Tibial artery (tissue), 4 donors: ENCODE measurements around the gene CXCL14.
"Not testable (repeated sequence)": the region's sequence is repeated elsewhere in the genome, so short reads cannot be mapped to it uniquely, and the experiment has no call there.

Experiments used
- DNase-seq, 2 donors: peaks; one replicate each; pipeline ENCODE4 v3.0.0-alpha.2; 2019
- H3K27ac ChIP-seq, 2 donors: fragments of 200-600 bp; sonication (generic) in 1 of 2; 1 replicate in 1 of 2; 2 replicates in 1 of 2; pipeline ENCODE4 v1.5.1; 2018 to 2019; ENCODE audit warnings: mild to moderate bottlenecking in 1 of 2
- H3K27me3 ChIP-seq, 2 donors: fragments of 200-600 bp; sonication (generic) in 1 of 2; one replicate each; pipeline versions ENCODE4 v1.5.1 to v1.6.0; 2016 to 2019
- H3K36me3 ChIP-seq, 3 donors: fragments of 200-600 bp; sonication (generic) in 2 of 3; one replicate each; pipeline ENCODE4 v1.5.1; 2016 to 2019; ENCODE audit warnings: mild to moderate bottlenecking in 2 of 3
- H3K4me1 ChIP-seq, 4 donors: fragments of 200-600 bp; sonication (generic) in 2 of 4; 1 replicate in 3 of 4; 2 replicates in 1 of 4; pipeline ENCODE4 v1.5.1; 2016 to 2019
- H3K4me3 ChIP-seq, 2 donors: fragments of 200-600 bp; sonication (generic) in 1 of 2; 1 replicate in 1 of 2; 2 replicates in 1 of 2; pipeline ENCODE4 v1.5.1; 2018 to 2019; ENCODE audit warnings: mild to moderate bottlenecking in 2 of 2
- H3K9me3 ChIP-seq, 3 donors: fragments of 200-600 bp; sonication (generic) in 1 of 3; one replicate each; pipeline ENCODE4 v1.5.1; 2016 to 2019
- CTCF ChIP-seq, 2 experiments: fragments of 200-600 bp in 1 of 2; fragments of 450-650 bp in 1 of 2; IDR thresholded peaks; one replicate each; pipeline ENCODE4 v1.5.1; 2017 to 2019; ENCODE audit warnings: antibody characterized with exemption in 2 of 2, mild to moderate bottlenecking in 1 of 2, moderate library complexity in 1 of 2
- intact Hi-C: fragments of 100-400 bp; cut with DNase I; formaldehyde crosslinking; loops from one replicate; pipeline ENCODE4 v1.15.0; 2023; ENCODE audit warnings: low total_unique reads

Gene CXCL14

GRCh38 chr5:135533794-135534193 lies 45.0 kb downstream of the CXCL14 start:
- DNase-seq: no peak
- intact Hi-C loops: no loop called here
- Histone ChIP-seq H3K36me3 (no peaks in the 10 kb centered on the region), H3K27ac (no peak overlapping the region), H3K27me3 (peaks cover 0 to 91% of the 10 kb centered on the region in 2 donors), H3K4me3 (no peak overlapping the region), H3K4me1 (peaks cover 0 to 17% (median 15%) of the 10 kb centered on the region in 4 donors), H3K9me3 (peaks cover 0 to 4% (median 0%) of the 10 kb centered on the region in 3 donors)
- no peak for TF ChIP-seq CTCF (IDR thresholded peaks at IDR 0.05)

DNA sequence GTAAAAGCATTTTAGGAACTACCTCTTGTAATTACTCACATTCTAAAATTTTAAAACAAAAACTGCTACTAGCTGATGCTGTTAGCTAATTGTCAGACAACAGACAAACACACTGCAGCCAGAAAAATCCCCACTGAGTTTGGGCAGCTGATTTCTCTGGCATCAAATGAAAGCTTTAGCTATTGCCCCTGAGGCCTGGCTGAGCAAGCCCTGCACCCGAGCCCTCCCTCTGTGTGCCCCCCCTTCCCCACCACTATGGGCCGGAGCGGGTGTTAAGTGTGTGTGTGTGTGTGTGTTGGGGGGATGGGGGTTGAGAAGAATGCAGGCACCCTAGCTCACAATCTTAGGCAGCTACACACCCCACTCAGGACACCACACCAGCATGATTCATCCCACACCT lies 45.5 kb downstream of the CXCL14 start:
- Histone ChIP-seq H3K9me3 (peaks cover 0 to 4% (median 0%) of the 10 kb centered on the region in 3 donors), H3K4me3 (no peak overlapping the region), H3K36me3 (no peaks in the 10 kb centered on the region), H3K27me3 (peaks cover 0 to 90% of the 10 kb centered on the region in 2 donors), H3K4me1 (peaks cover 0 to 17% (median 15%) of the 10 kb centered on the region in 4 donors), H3K27ac (no peak overlapping the region)
- DNase-seq: no peak
- TF ChIP-seq CTCF (IDR thresholded peaks at IDR 0.05): no peak
- intact Hi-C loops: no loop called here

DNA sequence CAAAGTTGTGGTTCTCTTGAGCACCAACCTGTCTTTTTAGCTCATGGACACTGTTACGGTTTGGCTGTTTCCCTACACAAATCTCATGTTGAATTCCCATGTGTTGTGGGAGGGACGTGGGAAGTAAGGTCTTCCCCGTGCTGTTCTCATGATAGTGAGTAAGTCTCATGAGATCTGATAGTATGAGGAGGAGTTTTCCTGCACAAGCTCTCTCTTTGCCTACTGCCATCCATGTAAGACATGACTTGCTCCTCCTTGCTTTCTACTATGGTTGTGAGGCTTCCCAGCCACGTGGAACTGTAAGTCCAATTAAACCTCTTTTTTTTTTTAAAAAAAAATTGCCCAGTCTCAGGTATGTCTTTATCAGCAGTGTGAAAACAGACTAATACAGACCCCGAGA lies 49.2 kb downstream of the CXCL14 start:
- DNase-seq, H3K4me1 ChIP-seq, H3K27ac ChIP-seq, H3K4me3 ChIP-seq, H3K9me3 ChIP-seq, H3K36me3 ChIP-seq, intact Hi-C loops: not testable (repeated sequence)
- H3K27me3 ChIP-seq: peaks cover 0 to 62% of the 10 kb centered on the region in 2 donors

DNA sequence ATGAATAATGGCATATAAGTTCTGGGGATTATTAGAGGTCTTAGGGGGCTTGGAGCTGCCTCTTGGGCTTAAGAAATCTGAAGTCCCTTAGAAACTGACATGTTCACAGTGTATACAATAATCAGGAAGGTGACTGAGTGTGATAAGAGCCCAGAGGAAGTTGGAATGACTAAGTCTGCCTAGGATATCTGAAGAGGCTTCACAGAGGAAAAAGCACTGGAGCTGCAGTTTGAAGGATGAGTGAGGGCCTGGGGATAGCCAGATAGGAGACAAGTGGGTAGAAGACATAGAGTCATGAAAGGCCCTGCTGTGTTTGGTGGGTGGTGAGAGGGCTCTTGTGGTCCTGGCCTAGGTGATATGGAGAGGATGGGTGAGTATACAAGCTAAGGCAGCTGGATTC lies 51.9 kb downstream of the CXCL14 start:
- Histone ChIP-seq H3K9me3 (no peaks in the 10 kb centered on the region), H3K4me3 (no peak overlapping the region), H3K36me3 (no peaks in the 10 kb centered on the region), H3K27me3 (peaks cover 0 to 41% of the 10 kb centered on the region in 2 donors), H3K4me1 (no peaks in the 10 kb centered on the region), H3K27ac (no peak overlapping the region)
- intact Hi-C loops: no loop called here
- DNase-seq: no peak
- no peak for TF ChIP-seq CTCF (IDR thresholded peaks at IDR 0.05)

- Histone ChIP-seq H3K4me3 (no peak overlapping the region), H3K27ac (no peak overlapping the region), H3K36me3 (no peaks in the 10 kb centered on the region), H3K4me1 (no peaks in the 10 kb centered on the region), H3K27me3 (peaks cover 0 to 17% of the 10 kb centered on the region in 2 donors), H3K9me3 (no peaks in the 10 kb centered on the region)
- DNase-seq: no peak
- TF ChIP-seq CTCF (IDR thresholded peaks at IDR 0.05): no peak
- intact Hi-C loops: no loop called here
Measured at GRCh38 chr5:135521964-135522363, 56.8 kb downstream of the CXCL14 start.
